Measurements from ENCODE around the gene PPM1M.

Gene PPM1M

DNA sequence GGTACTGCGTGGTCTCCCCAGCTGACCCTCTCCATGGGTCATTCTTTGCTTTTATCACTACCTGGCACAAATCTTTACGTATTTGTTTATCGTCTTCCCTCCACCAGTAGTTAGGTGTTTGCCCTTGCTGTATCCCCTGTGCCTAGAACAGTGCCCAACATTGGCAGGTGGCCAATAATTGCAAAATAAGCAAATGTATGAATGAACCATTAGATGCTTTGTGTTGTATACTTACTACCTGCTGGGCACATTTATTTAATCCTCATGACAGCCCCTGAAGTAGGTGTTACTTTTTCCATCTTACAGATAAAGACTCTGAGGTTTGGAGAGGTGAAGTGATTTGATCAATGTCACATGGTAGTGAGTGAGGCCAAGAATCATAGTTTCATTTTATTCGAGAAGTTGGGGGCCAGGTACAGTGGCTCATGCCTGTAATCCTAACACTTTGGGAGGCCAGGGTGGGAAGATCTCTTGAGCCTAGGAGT is 4.6 kb upstream of the PPM1M start (continued):
- TF ChIP-seq, protein P1, sequence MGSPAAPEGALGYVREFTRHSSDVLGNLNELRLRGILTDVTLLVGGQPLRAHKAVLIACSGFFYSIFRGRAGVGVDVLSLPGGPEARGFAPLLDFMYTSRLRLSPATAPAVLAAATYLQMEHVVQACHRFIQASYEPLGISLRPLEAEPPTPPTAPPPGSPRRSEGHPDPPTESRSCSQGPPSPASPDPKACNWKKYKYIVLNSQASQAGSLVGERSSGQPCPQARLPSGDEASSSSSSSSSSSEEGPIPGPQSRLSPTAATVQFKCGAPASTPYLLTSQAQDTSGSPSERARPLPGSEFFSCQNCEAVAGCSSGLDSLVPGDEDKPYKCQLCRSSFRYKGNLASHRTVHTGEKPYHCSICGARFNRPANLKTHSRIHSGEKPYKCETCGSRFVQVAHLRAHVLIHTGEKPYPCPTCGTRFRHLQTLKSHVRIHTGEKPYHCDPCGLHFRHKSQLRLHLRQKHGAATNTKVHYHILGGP (tag by site-specific recombination; IDR thresholded peaks at IDR 0.05) = no peak
- TF ChIP-seq, protein P2, sequence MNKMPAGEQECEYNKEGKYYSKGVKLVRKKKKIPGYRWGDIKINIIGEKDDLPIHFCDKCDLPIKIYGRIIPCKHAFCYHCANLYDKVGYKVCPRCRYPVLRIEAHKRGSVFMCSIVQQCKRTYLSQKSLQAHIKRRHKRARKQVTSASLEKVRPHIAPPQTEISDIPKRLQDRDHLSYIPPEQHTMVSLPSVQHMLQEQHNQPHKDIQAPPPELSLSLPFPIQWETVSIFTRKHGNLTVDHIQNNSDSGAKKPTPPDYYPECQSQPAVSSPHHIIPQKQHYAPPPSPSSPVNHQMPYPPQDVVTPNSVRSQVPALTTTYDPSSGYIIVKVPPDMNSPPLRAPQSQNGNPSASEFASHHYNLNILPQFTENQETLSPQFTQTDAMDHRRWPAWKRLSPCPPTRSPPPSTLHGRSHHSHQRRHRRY (tag by site-specific recombination; IDR thresholded peaks at IDR 0.05) = no peak
- TF ChIP-seq KLF9 (tag by site-specific recombination; IDR thresholded peaks at IDR 0.05; ENCODE audit: low read depth) (no peak), ZNF24 (tag by site-specific recombination; IDR thresholded peaks at IDR 0.05) (0 out of 2 replicates have a peak, but pooled peaks have one; percentile 11), ZNF354C (tag by site-specific recombination; IDR thresholded peaks at IDR 0.05; ENCODE audit: borderline replicate concordance, low read depth) (no peak), ZBTB8A (tag by site-specific recombination; IDR thresholded peaks at IDR 0.05) (0 out of 2 replicates have a peak, but pooled peaks have one; percentile 27), ZNF311 (tag by site-specific recombination; IDR thresholded peaks at IDR 0.05; ENCODE audit: borderline replicate concordance) (no peak), MYNN (tag by site-specific recombination; IDR thresholded peaks at IDR 0.05; ENCODE audit: borderline replicate concordance) (no peak), YY1 (tag by site-specific recombination; IDR thresholded peaks at IDR 0.05) (no peak), ZEB2 (tag by site-specific recombination; IDR thresholded peaks at IDR 0.05) (no peak; the same call in 1 of the 2 replicates), ZNF138 (tag by site-specific recombination; IDR thresholded peaks at IDR 0.05; ENCODE audit: borderline replicate concordance) (no peak), ZNF423 (tag by site-specific recombination; IDR thresholded peaks at IDR 0.05) (no peak), ZNF211 (tag by site-specific recombination; IDR thresholded peaks at IDR 0.05; ENCODE audit: low read depth) (no peak), ZNF341 (tag by site-specific recombination; IDR thresholded peaks at IDR 0.05; ENCODE audit: low read depth) (no peak), OVOL3 (tag by site-specific recombination; IDR thresholded peaks at IDR 0.05) (no peak), ZBTB48 (tag by site-specific recombination; IDR thresholded peaks at IDR 0.05) (no peak), RBAK (tag by site-specific recombination; IDR thresholded peaks at IDR 0.05) (no peak), MEIS1 (CRISPR knock-in tag; IDR thresholded peaks at IDR 0.05; ENCODE audit: borderline replicate concordance) (no peak), ZBTB1 (tag by site-specific recombination; IDR thresholded peaks at IDR 0.05) (no peak), ZNF521 (tag by site-specific recombination; IDR thresholded peaks at IDR 0.05) (no peak), ZNF146 (tag by site-specific recombination; IDR thresholded peaks at IDR 0.05) (no peak), ZNF747 (tag by site-specific recombination; IDR thresholded peaks at IDR 0.05) (no peak), GLIS1 (tag by site-specific recombination; IDR thresholded peaks at IDR 0.05) (no peak), TRIM28 (IDR thresholded peaks at IDR 0.05; ENCODE audit: borderline replicate concordance, low read length) (0 out of 2 replicates have a peak, but pooled peaks have one; percentile 1), ZNF585B (tag by site-specific recombination; IDR thresholded peaks at IDR 0.05) (no peak), ZNF473 (tag by site-specific recombination; IDR thresholded peaks at IDR 0.05) (no peak), ZNF223 (tag by site-specific recombination; IDR thresholded peaks at IDR 0.05) (no peak), ZNF623 (tag by site-specific recombination; IDR thresholded peaks at IDR 0.05) (no peak)
- TF ChIP-seq, protein P3, sequence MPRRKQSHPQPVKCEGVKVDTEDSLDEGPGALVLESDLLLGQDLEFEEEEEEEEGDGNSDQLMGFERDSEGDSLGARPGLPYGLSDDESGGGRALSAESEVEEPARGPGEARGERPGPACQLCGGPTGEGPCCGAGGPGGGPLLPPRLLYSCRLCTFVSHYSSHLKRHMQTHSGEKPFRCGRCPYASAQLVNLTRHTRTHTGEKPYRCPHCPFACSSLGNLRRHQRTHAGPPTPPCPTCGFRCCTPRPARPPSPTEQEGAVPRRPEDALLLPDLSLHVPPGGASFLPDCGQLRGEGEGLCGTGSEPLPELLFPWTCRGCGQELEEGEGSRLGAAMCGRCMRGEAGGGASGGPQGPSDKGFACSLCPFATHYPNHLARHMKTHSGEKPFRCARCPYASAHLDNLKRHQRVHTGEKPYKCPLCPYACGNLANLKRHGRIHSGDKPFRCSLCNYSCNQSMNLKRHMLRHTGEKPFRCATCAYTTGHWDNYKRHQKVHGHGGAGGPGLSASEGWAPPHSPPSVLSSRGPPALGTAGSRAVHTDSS (tag by site-specific recombination; IDR thresholded peaks at IDR 0.05) = peak; percentile 44; the same call in 1 of the 2 replicates
- TF ChIP-seq, protein P4, sequence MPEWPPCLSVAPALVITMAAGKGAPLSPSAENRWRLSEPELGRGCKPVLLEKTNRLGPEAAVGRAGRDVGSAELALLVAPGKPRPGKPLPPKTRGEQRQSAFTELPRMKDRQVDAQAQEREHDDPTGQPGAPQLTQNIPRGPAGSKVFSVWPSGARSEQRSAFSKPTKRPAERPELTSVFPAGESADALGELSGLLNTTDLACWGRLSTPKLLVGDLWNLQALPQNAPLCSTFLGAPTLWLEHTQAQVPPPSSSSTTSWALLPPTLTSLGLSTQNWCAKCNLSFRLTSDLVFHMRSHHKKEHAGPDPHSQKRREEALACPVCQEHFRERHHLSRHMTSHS (tag by site-specific recombination; IDR thresholded peaks at IDR 0.05) = no peak
- TF ChIP-seq, protein P5, sequence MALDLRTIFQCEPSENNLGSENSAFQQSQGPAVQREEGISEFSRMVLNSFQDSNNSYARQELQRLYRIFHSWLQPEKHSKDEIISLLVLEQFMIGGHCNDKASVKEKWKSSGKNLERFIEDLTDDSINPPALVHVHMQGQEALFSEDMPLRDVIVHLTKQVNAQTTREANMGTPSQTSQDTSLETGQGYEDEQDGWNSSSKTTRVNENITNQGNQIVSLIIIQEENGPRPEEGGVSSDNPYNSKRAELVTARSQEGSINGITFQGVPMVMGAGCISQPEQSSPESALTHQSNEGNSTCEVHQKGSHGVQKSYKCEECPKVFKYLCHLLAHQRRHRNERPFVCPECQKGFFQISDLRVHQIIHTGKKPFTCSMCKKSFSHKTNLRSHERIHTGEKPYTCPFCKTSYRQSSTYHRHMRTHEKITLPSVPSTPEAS (tag by site-specific recombination; IDR thresholded peaks at IDR 0.05) = no peak

All from HEK293 (cell line).